HG03354 (cell line): ENCODE measurements around the gene STIP1.

Experiments used
- ATAC-seq: cut with Tn5 transposase; IDR thresholded peaks from one replicate; pipeline ENCODE4 v1.9.1; 2021; ENCODE audit warnings: mild to moderate bottlenecking; ENCODE audit not compliant: unreplicated experiment, poor library complexity, severe bottlenecking

STIP1 gene

DNA sequence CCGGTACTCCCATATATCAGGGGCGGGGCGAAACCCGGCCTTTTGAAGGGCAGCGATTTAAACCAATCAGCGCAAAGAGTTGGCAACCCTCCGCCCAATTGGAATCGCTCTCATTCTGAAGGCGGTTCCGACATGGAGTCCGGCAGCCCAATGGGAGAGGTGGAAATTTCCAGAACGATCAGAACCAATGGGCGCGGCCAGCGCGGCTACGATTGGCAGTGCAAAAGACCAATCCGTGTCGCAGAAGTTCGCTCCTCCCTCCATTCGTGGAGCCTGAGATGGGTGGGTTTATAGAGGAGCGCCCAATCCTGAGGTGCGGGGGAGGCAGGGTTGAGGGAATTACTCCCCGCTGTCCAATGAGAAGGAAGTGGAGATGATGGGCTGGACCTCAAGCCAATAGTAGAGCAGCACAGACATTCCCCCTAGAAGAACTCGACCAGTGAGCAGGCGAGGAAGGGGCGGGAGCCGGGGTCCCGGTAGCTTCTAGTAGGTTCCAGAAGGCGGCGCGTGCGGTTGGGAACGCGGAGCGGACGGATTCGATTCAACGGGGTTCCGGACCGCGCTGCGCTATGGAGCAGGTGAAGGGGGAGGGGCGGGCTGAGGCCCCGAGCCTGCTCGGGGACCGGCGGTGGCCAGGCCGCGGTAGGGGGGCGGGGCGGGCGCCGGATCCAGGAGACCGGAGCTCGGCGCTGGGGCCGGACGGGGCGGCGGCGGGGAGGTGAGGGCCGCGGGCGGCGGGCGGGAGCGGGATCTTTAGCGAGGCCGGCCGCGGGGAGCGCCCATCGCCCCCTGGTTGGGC is at the start of gene STIP1:
Gene STIP1 (plus strand): TSS at position 479 of the 799 bp plus-strand sequence. CDS start 91 bp downstream, at position 570.
- ATAC-seq: peak; percentile 85

DNA sequence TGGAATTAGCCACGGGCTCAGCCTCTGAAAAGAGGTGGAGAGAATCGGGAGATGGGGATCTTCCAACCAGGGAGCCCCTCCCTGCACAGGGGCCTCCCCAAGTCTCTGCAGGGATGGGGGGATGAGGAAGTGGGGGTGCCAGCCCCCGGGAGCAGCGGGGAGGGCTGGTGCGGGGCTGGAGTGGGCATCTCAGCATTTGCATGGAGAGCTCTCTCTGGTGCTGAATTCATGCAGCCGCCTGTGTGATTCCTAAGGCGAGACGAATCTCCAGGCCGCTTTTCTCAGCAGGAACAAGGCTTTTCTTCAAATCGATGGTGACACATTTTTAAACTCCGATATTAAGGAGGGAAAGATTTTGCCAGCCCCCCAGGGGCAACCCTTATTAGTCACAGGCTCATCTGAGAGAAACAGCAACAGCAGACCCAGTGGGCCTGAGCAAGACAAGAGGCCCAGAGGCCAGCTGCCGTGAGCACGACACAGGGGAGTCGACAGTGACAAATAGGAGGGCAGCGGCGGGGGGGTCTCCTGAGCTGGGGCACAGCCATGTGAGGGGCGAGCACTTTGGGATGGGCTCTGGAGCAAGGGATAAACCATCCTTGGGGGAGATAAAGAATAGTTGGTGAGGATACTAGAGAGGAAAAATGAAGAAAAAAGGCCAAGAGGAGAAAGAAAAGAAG is 49.1 kb upstream of the STIP1 start:
- ATAC-seq: no peak

DNA sequence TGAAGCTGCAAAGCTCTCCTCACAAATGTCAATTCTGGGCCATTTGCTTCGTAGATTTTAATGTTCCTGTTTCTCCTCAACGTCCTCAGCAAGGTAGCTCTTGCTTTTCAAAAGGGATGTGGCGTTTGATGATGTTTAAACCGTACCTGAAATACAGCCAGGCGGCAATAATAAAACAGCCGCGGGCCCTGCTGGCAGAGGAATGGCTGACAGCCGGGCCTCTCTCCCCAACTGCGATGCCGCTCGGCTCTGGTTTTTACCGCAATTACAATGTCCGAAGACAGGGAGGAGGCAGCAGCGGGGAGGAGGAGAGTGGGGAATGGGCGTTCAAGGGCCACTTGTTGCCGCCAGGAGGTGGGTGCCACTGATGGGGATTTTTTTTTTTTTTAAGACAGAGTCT is 47.6 kb upstream of the STIP1 start:
- ATAC-seq: no peak

DNA sequence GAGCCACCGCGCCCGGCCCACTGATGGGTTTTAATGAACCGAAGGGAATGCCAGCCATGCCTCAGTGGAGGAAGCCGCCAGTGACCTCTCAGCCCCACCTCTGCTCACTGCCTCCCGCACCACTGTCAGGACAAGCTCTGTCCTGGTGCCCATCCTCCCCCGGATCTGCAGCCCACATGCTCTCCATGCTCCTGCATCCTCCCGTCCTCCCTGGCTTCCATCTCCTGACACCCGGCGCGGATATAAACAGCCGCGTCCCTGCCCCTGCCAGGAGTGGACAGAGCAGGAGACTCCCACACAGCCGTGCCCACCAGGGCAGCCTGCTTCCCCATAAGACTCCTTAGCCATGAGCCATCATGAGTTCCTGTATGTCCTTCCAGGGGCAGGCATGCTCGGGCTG is 46.9 kb upstream of the STIP1 start:
- ATAC-seq: no peak

DNA sequence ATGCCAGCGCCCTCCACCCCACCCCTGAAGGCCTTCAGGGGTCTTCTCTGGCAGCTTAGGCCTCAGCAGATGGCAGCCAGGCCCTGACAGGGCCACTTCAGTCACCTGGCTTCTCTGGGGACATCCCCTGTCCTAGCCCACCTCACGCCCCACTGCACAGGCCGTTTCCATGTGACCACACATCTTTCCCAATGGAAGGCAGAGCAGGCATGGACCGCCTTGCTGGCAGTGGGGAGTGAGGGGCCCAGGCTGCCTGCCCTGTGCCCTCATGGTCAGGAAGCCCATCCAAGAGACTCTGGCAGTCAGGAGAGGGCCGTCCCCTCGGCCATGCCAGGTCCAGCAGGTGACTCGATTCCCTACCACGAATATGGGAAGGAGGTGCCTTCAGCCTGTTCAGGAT is 45.9 kb upstream of the STIP1 start:
- ATAC-seq: no peak

DNA sequence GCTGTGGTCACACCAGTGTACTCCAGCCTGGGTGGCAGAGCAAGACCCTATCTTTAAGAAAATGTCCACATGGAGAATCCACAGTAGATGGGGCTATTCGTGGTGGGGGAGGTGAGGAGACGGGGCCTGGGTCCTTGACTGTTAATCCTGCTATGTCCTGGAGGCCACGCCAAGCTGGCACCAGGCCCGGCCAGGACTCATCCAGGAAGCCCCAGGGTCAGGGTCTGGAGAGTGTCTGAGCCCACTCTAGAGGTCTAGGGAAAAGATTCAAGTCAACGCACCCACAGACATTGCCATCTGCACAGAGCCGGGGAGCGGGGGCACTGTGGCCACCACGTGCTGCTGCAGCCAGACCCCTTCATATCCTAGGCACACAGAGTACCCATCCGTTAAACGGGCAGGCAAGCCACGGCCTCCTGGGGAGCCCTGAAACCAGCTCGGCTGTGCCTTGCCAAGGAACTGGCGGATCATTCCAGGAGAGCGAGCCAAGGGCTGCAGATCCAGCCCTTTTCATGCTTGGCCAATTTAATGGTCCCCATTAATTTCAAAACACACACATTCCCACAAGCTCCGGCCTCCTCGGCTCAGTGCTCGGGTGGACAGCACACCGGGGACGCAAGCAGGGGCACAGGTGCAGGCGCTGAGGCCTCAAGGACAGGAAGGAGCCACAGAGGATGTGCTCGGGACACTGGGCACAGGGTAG is 44.7 kb upstream of the STIP1 start:
- ATAC-seq: no peak

DNA sequence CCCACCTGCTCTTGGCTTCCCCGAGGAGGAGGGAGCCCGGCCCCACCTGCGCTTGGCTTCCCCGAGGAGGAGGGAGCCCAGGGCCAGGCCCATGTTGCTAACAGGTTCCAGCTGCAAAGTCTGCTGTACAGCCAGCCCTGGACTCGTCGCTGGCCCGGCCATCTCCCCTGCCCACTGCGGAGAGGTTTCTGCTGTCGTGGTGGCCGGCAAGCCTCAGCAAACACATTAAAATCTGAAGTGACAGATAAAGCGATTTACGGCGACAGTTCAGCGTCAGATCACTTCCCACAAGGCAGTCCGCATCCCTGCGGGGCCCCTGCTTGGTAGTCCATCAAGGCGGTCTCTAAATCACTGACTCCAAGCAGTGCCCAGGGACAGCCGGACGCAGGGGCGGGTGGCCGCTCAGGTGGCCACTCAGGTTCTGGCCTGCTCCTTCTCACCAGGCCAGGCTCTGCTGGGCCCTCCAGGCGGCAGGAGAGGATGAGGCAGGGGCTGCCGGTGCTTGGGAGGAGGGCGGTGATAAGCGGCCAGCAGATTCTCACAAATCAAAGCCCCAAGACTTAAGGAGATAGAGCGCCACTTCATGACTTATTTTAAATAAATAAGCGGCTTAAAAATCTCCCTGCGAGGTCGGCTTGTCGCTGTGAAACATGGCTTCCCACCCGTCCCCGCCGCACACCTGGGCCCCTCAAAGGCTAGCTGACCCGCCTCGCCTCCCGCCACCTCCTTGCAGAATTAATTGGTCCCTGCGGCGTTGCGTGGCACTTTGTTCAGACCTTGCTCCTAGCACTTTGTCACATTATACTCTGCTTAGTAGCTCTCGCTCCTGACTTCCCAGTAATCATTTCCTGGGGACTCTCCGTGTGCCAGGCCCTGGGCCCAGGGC is 41.1 kb upstream of the STIP1 start:
- ATAC-seq: no peak

DNA sequence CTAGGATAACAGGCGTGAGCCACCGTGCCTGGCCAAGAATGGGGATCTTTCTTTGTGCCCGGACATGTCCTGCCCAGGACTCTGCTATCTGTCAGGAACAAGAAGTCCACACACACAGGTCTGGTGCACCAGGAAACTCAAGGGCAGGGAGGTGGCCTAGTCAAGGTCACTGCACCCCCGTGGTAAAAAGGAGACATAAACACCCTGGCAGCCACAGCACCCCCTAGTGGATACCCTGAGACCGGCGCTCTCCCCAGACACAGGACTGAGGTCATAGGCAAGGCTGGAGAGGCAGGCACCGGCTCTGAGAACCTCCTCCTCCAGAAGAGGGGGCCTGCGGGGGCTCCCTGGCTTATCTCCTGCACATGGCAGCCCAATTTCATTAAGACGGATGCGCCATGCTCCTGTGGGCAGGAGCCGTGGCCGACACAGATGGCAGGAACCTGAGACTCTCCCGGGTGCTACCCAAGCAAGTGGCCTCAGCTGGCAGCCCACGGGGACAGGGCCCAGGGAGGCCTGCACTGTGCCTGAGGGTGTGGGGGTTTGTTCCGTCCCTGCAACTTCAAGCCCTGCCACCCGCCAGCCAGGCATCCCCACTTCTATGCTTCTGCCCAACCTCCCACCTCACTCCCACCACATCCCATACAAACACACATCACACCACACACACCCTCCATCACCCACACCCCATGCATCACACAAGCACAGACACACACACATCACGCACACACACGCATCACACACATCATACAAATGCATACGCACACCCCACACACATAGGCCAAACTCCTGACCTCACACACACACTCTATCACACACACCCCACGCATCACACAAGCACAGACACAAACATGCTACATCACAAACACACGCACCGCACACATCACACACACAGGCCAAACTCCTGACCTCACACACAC is 39.7 kb upstream of the STIP1 start:
- ATAC-seq: no peak

DNA sequence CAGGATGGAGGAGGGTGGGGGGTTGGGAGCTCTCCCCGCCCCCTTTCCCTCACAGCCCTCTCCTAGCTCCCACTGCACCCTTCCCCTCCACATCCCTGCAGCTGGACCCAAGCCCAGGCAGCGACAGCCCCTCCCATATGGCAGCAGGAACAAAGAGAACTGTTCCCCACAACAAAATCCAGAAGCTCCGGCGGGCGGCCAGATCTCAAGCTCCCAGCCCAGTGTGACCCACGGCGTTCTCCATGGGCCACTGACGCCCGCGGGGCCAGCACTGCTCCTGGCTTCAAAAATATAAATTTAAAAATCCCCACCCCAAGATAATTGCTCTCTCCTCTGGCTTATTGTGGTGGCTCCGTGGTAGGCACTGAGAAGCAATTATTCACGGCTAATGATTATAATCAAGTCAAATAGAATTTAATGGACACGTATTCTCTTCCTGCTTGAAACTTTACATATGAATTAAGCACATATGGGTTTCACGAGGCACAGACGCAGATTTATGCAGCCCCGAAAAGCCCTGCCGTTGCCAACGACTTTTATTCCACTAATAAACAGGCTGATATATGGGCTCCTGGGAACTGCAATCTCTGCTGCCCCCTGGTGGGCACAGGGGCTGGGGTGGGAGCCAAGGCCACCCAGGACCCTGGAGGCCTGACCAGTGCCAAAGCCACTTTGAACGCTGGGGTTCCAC is 37.6 kb upstream of the STIP1 start:
- no peak for ATAC-seq

DNA sequence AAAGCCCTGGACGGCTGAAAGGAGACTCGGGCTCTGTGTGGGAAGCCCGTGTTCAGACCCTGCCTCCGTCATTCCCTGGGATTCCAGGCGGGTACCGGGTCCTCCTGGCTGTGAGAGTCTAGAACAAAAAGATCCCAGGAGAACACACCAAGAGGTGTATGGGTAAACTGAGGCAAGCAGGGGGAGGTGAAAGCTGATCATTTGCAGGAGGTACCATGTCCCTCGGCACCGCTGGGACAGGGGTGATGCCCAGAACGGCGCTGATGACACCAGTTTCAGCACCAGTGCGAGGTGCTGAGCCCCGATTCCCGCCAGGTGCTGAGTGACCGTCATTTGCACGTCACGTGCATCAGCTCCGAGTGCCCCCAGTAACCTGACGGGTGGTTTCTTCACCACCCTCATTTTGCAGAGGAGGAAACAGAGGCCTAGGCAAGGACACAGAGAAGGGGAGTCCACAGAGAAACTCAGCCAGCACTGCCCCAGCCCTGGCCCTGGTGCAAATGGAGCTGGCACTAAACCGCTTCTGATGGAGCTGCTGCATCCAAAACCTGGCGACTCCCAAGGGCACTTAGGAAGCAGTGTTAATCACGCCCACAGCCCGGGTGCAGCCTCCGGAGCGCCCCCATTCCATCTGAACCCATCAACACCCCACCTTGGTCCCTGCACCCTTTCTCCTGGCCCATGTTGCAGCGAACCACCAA is 36.9 kb upstream of the STIP1 start:
- ATAC-seq: no peak

DNA sequence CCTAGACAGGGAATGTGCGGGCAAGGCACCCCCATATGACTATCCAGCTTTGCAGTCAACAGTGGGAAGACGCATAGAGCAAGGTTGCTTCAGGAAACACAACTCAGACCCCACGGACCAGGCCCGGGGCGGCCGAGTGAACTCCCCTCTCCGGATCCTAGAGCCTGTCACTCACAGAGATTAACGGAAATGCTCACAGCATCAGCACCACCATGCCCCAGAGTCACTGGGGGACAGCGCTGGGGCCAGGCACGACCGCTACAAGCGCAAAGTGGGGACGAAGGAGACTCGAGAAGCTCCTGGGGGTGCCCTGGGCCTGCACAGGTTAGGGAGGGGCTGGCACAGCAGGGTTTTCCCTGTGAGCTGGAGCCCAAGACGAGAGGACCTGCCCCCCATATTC is 35.9 kb upstream of the STIP1 start:
- no peak for ATAC-seq

DNA sequence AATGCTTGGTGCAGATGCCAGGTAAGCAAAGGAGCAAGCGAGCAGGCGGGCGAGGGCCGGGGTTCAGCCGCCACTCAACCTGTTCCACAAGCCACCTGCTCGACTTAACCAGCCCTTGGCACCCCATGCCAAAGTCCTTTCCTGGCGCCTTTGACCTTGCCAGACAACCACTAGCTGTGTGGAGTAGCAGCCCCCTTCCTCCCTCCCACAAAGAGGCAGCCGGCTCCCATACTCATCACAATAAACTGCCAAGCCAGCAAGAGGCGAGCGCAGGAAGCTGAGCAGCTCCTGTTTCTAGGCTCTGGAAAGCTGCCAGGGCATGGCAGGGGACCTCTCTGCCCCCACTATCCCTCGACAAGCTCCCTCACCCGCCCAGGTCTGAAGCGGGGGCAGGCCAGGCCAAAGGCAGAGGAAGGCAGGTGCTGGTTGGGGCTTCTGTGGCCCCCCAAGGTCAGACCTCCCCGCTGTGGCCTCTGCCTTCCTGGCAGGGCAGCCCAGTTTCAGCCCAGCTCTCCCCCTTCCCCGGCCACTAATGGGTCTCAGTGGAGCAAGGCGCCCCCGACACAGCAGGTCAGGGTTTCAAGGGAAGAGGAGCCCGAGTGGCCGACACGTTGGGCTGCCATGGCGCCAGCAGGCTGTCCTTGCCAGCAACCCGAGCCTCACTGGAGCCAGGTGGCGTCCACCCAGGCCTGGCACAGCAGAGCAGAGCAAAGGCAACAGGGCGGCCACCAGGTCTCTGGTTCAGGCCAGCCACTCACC is 35.3 kb upstream of the STIP1 start:
- ATAC-seq: no peak

DNA sequence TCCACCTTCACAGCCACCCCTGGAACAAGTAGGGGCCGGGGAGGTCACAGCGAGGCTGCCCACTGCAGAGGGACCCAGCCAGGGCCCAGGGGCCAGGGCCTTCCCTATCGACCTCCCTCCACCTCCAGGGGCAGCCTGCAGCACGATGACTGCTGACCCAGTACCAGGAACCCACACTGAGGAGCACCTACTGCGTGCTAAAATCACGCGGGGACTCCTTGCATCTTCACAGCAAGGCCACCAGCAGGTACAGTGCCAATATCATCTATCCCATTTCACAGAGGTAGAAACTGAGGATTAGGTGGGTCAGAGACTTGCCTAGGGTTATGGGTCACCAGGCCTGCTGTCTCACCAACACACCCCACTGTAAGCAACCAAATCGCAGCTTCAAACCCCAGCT is 34.6 kb upstream of the STIP1 start:
- no peak for ATAC-seq

DNA sequence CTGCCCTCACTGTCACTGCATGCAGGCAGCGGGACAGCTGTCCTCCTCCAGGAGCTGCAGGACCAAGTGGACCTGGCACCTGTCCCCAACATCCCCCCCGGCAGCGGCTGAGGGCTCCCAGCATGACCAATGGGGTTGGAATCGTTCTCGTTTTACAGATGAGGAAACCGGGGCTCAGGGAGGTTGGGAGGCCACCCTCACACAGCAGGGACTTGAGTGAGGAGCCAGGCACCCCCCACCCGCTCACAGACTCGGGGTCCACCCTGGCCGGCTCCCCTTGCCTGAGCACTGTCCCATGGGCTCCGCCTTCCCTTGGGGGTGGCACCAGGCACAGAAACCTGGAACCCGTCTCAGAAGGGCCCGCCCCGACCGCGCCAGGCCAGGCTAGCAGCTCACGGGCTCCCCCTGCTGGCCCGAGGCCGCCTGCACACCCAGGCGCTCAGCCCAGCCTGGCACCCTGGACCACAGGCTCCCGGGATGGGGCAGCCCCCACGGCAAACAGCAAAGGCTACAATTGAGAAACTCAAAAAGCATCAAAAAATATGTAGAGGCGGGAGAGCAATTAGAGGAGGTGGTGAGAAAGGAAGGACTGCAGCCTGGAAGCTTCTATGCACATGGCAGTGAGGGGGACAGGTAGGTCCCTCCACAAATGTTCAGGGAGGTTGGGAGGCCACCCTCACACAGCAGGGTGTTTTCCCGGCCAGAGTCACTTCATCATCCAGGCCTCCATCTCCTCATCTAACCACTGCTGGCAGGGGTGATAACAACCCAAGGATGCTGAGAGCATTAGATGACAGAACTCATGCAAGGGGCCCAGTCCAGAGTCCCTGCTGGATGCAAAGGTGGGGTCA is 32.9 kb upstream of the STIP1 start:
- peak; percentile 56 for ATAC-seq

DNA sequence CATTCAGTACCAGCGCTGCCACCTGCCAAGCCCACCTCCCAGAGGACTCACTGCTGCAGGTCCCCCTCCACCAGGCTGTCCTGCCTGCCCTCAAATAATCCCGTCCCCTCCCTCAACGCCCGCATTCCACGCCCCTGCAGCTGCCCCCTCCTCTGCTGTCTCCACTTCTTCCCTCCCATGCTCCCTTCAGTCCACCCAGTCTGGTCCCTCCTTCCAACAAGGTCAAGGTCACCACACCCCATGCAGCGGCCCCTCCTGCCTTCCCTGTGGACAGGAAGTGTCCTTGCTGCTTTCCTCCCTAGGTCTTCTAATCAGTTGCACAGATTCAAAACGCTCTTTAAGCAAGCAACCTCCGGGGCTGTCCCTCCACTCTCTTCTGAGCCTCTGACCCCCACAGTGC is 32.2 kb upstream of the STIP1 start:
- no peak for ATAC-seq
